ENCODE results near the gene MPPED1. TPM values are rescaled to one million over a fixed set of nuclear protein-coding genes. Genes with fewer than 3 reads are reported as not detected.

Gene MPPED1
- total RNA-seq, 2 donors from 2014 or later, result not detected

DNA sequence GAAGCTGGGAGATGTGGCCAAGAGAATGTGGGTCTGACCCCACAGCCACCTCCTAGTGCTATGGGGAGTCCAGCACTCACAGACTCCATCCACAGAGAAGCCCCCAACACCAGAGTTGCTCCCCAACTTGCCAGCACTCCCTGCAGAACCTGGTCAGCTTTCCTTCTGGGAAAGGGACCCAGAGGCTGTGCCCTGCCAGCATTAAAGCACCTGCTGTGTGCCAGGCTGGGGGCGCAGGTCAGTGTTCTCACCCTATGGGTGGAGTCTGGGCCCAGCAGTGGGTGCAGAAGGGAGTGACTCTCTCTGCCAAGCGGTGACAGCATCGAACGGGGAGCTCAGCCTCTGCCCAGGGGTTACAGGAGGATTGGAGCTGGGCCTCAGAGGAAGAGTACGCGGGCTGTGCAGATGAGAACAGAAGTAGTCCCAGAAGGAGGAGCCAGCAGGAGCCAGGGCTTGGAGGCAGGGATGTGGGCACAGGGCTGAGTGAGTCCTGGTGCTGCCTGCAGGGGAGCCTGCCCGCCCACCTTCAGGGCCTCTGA, 114.4 kb downstream of the MPPED1 start:
- no peak for DNase-seq (ENCODE audit: low spot score)
- intact Hi-C loops (cut with DNase I), result no loop called here

DNA sequence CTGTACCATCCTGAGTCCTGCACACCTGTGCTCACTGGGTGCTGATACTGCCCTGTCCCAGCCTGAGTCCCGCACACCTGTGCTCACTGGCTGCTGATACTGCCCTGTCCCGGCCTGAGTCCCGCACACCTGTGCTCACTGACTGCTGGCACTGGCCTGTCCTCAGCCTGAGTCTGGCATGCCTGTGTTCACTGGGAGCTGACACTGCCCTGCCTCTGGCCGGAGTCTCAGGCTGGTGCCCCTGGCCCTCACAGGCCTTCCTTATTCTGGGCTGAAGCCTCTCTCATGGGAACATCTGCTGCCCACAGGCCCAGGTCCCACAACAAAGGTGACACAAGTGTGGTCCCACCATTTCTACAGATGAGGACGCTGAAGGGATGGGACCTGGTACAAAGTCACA, 115.1 kb downstream of the MPPED1 start:
- peak; percentile 48 for DNase-seq (ENCODE audit: low spot score)
- intact Hi-C loops (cut with DNase I), result no loop called here

GRCh38 chr22:43528601-43529360, 117.0 kb downstream of the MPPED1 start:
- intact Hi-C loops (cut with DNase I), result no loop called here
- no peak for DNase-seq (ENCODE audit: low spot score)

- intact Hi-C loops (cut with DNase I), result no loop called here
- no peak for DNase-seq (ENCODE audit: low spot score)
These were observed 117.6 kb downstream of the MPPED1 start for GRCh38 chr22:43529461-43529860.

DNA sequence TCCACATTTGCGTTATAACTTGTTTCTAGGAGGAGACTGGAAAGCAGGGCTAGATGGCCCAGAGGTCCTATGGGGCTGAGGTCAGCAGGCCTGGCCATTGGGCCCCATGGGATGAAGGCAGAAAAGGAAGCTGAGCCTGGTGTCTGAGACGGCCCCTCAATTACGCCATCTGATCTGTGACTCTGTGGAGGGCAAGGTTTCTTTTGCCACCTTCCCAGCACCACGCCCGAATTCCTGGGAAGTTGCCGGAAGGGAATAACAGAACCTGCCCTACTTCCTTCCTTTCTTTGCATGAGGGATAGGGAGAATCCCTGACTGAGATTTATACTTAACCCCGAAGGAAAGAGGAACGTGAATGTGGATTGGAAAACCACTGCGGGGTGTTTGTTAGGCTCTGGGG, 118.1 kb downstream of the MPPED1 start:
- DNase-seq (ENCODE audit: low spot score), result no peak
- intact Hi-C loops (cut with DNase I), result loop anchor here in 1 of 2 donors (10.0 kb wide), 1 partner anchor 1365 kb away; no protein-coding TSS in a partner anchor

GRCh38 chr22:43530349-43531201, 118.8 kb downstream of the MPPED1 start:
- peak; percentile 65 for DNase-seq (ENCODE audit: low spot score)
- intact Hi-C loops (cut with DNase I), result loop anchor here in 1 of 2 donors (10.0 kb wide), 1 partner anchor 1364 kb away; no protein-coding TSS in a partner anchor

DNA sequence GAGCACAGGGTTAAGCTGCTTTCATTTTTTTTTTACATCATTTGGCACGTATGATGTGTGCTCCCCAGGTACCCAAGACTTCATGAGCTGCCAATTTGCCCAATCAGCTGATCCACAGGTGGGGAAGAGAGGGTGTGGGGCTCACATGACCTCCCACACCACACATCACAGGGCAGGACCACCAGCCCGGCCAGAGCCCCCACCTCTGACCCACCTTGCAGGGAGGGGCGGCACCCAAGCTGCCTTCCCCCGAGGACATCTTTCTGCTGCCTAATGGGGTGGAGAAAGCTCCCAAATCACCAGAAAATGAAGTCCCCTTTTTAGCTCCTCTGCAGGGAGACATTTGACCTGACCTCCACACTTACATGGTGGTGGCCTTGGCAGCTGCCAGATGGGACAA, 119.8 kb downstream of the MPPED1 start:
- no peak for DNase-seq (ENCODE audit: low spot score)
- intact Hi-C loops (cut with DNase I), result loop anchor here in 1 of 2 donors (10.0 kb wide), 1 partner anchor 1363 kb away; no protein-coding TSS in a partner anchor

DNA sequence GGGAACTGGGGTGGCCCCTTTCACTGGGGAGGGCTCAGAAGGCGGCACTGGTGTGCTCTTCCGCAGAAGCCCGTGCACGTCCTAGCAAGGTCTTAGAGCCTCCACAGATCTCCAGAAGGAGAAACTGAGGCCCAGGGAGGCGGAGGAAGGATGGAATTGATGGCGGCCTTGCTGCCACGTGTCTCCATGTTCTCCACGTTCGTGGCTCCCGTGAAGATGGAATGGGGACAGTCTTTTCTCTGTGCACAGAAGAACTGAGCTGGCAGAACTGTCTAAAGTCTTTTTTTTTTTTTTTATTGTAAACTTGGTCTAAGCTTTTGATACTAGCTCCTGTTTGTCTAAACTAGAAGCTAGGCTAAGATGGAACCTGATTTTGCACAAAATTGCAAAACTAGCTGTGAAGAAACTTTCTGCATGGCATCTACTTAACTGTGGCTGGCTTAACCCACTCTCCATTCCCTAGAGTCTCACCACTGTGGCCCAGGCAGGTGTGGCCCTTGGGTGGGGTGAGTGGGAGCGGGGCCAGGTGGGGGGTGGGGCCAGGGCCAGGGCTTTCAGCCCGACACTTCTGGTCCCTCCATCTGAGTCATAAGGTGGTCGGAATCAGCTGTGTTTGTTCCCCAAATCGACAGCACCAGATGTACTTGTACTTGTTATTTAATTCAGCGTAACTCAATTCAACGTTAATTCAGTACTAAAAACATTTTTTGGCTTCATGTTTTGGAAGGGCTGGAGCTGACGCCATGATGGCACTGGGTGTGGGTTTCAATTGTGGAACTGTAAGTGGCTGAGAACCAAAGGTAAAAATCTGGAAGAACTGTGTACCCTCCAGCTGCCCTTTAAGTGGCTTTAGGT, 120.7 kb downstream of the MPPED1 start:
- DNase-seq (ENCODE audit: low spot score), result no peak
- intact Hi-C loops (cut with DNase I), result loop anchor here in 1 of 2 donors (10.0 kb wide), 1 partner anchor 1362 kb away; no protein-coding TSS in a partner anchor

DNA sequence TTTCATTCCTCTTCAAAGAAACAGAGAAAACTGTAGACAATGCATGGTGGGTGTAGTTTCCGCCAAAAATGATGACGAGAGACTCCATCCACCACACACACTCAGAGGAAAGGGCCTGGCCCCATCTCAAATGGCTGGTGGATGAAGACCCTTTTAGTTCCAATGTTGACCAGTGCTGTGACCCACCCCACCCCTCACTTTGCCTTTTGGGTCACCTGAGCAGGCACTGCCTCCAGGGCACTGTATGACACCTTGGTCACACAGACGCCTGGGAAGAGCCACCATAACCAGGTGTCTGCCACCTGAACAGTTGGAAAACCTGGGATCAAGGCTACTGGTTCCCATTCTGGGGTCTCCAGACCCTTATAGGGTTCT, 121.3 kb downstream of the MPPED1 start:
- DNase-seq (ENCODE audit: low spot score), result no peak
- intact Hi-C loops (cut with DNase I), result loop anchor here in 1 of 2 donors (10.0 kb wide), 1 partner anchor 1362 kb away; no protein-coding TSS in a partner anchor

GRCh38 chr22:43533656-43534428, 122.0 kb downstream of the MPPED1 start:
- DNase-seq (ENCODE audit: low spot score), result no peak
- intact Hi-C loops (cut with DNase I), result loop anchor here in 1 of 2 donors (10.0 kb wide), 1 partner anchor 1361 kb away; no protein-coding TSS in a partner anchor

DNA sequence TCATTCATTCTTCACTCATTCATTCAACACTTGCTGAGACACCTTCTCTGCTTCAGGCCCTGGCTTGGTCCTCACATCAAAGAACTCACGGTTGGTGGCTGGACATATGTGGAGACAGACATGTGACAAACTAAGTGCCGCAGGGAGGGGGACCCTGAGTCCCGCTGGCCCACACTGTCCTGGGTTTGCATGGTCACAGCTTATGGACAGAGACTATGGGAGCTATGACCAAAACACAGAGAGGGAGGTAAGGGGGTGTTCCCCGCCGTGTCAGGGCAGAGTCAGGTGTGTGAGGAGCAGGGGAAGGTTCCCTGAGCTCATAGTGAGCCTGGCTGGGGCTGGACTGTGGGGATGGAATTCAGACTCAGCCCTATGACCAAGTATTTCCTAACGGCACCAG, 123.1 kb downstream of the MPPED1 start:
- intact Hi-C loops (cut with DNase I), result loop anchor here in 1 of 2 donors (10.0 kb wide), 1 partner anchor 1360 kb away; no protein-coding TSS in a partner anchor
- DNase-seq (ENCODE audit: low spot score), result peak; percentile 34

DNA sequence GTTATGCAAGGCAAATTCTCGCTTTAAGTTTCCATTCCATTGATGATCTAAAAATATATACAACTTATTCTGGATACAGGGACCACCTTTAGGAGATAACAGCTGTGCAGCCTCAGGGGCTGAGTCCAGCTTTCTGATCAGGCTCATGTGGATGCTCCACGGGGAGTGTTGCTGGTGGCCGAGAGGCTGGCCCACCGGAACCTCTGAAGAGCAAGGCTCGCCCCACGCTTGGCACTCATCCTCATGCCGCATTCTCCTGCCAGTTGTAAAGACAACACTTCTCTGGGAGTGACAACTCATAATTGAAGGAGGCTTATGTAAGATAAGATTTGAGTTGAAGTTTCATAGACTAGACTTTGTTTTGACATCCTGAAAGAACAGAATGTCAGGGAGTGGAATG, 123.5 kb downstream of the MPPED1 start:
- peak; percentile 51 for DNase-seq (ENCODE audit: low spot score)
- intact Hi-C loops (cut with DNase I), result loop anchor here in 1 of 2 donors (10.0 kb wide), 1 partner anchor 1359 kb away; no protein-coding TSS in a partner anchor

DNA sequence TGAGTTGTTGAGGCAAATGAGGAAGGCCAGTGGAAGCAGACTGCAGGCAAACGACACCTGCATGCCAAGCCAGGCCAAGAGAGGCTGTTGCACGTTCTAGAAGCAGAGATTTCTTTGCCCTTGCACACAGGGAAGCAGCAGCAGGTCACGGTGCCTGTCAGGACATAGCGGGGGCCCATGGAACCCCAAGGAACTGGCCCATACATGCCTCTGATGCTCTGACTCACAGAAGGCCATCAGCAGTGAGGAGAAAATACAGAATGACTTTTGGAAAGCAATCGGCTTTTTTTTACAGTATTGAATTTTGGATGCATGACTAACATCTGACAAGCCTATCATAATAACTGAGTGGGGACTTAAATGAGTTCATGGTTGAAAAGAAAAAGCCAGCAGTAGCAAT, 123.9 kb downstream of the MPPED1 start:
- intact Hi-C loops (cut with DNase I), result loop anchor here in 1 of 2 donors (10.0 kb wide), 1 partner anchor 1359 kb away; no protein-coding TSS in a partner anchor
- peak; percentile 24 for DNase-seq (ENCODE audit: low spot score)

DNA sequence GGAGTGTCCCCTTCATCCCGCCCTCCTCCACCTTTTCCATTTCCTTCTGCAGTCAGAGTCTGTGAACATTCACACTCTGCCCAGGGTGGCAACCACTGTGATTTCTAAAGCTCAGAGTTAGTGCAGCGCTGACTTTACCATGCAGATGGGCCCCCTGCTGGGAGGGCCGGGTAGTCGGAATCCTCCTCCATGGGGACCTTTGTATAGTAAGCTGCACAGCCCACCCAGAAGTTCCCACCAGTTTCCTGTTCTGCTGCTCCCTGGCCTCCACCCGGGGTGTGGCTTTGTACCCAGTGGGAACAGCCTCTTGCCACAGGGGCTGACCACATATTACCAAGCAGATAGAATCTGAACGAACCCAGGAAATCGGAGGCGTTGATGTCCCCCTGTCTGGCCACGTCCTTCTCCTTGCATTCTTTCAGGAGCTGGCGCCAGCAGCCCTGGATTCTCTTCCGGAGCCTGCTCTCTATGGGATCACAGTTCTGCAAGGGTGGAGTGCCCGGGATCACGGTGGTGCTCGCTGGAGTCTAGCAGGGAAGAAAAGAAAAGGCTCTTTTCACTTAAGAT, 125.3 kb downstream of the MPPED1 start:
- intact Hi-C loops (cut with DNase I), result loop anchor here in 1 of 2 donors (10.0 kb wide), 1 partner anchor 1358 kb away; no protein-coding TSS in a partner anchor
- DNase-seq (ENCODE audit: low spot score), result no peak

DNA sequence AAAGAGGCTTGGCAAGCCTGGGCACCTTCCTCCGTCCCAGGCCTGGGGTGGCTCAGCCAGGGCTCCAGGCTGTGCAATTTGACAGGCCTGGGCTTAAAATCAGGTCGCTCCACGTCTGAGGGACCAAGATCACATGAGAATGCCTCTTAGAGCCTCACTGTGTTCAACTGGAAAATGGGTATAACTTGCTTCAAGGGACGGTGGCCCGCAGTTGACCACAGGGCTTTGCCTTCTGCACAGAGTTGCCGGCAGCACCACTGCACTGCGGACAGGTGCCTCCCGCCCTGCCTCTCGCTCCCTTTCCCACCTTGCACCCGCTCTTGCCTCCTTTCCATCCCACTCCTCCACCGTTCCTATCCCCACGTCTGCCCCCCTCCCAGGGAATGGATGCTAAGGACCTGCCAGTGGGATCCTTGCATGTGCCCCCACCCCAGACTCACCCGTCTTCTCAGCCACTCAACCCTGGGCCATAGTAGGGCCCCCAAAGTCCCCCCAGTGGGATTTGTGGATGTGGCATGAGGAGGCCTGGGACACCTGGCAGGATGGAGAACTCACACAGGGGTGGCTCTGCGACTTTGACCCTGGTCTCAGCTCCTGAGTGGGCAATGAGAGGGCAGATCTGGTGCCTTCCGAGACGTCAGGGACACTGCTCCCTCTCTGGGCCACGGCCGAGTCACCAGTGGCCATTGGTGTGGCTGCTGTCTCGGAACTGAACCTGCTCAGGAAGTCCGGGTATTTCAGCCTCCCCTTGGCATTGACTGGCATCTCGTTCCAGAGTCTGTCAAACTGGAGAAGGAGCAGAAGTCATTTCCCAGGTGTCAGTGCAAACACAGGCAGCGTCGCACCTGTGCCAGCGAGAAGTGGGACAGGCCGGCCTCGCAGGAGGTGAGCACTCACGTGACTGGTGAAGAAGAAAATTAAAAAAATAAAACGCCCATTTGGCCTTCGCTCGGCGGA, 128.0 kb downstream of the MPPED1 start:
- intact Hi-C loops (cut with DNase I), result loop anchor here in 1 of 2 donors (10.0 kb wide), 1 partner anchor 1355 kb away; no protein-coding TSS in a partner anchor
- no peak for DNase-seq (ENCODE audit: low spot score)

- intact Hi-C loops (cut with DNase I), result no loop called here
- peak; percentile 53 for DNase-seq (ENCODE audit: low spot score)
These were observed 128.7 kb downstream of the MPPED1 start for GRCh38 chr22:43540529-43540923.
